GM21390 (cell line): Measurements from ENCODE around the gene LCMT2.

Experiments
- ATAC-seq: cut with Tn5 transposase; IDR thresholded peaks from one replicate; pipeline ENCODE4 v1.9.1; 2021; ENCODE audit not compliant: unreplicated experiment

Gene LCMT2

GRCh38 chr15:43329960-43330779 lies at the start of gene LCMT2:
Gene LCMT2 (minus strand): TSS chr15:43330573. CDS start chr15:43330489, 84 bp downstream.
- ATAC-seq: peak; percentile 87

- ATAC-seq: no peak
Measured at GRCh38 chr15:43378601-43379000, 48.2 kb upstream of the LCMT2 start.

GRCh38 chr15:43376017-43376705 lies 45.8 kb upstream of the LCMT2 start:
- ATAC-seq: no peak

- peak; percentile 72 for ATAC-seq
Measured at GRCh38 chr15:43370975-43371974, 40.9 kb upstream of the LCMT2 start, which contains the start of the genes TUBGCP4 and ZSCAN29. Gene TUBGCP4 (plus strand): TSS chr15:43371101. CDS start chr15:43371355, 254 bp downstream. Gene ZSCAN29 (minus strand): TSS chr15:43371043. CDS start chr15:43369913, 1,130 bp downstream.

- peak; percentile 38 for ATAC-seq
Measured at GRCh38 chr15:43370310-43370974, 40.1 kb upstream of the LCMT2 start.

- no peak for ATAC-seq
Measured at GRCh38 chr15:43361313-43361903, 31.0 kb upstream of the LCMT2 start.

- no peak for ATAC-seq
Measured at GRCh38 chr15:43360821-43361220, 30.4 kb upstream of the LCMT2 start.

GRCh38 chr15:43352693-43353382 lies 22.5 kb upstream of the LCMT2 start:
- ATAC-seq: no peak

- ATAC-seq: no peak
Measured at GRCh38 chr15:43347114-43347513, 16.7 kb upstream of the LCMT2 start.

GRCh38 chr15:43346305-43346704 lies 15.9 kb upstream of the LCMT2 start:
- no peak for ATAC-seq

GRCh38 chr15:43330780-43331087 lies 361 bp upstream of the LCMT2 start:
- peak; percentile 28 for ATAC-seq

- no peak for ATAC-seq
Measured at GRCh38 chr15:43329217-43329959, 985 bp downstream of the LCMT2 start.

- no peak for ATAC-seq
Measured at GRCh38 chr15:43325039-43325684, 5.2 kb downstream of the LCMT2 start.

GRCh38 chr15:43318990-43319771 lies 11.2 kb downstream of the LCMT2 start:
- ATAC-seq: no peak

GRCh38 chr15:43317566-43318184 lies 12.7 kb downstream of the LCMT2 start:
- no peak for ATAC-seq

- ATAC-seq: no peak
Measured at GRCh38 chr15:43316971-43317346, 13.4 kb downstream of the LCMT2 start.
